ENCODE data around the gene SIRPA. TPM values are rescaled to one million over a fixed set of nuclear protein-coding genes. Genes with fewer than 3 reads are reported as not detected.
A peak's percentile ranks its signal among the peaks of the same experiment; 100 is the strongest.

Gene SIRPA
- total and polyA plus RNA-seq, 2 of the 8 experiments (the other 6 are each of a cell fraction or from before 2014, with no cell fraction given): 3.9 to 4.3 TPM

- Histone ChIP-seq H3K27me3 (replicated peaks in 1 of 4; ENCODE audit: control insufficient read depth in 3 of 4, extremely low read depth in 1 of 4, insufficient read depth in 3 of 4, low read length in 3 of 4) (peaks cover 0 to 31% (median 17%) of the 10 kb centered on the region in 4 experiments; a peak in 6 of 7 replicates), H4K91ac (replicated peaks; ENCODE audit: insufficient read length, low read length) (peak overlapping the region; percentile 45), H3K27ac (ENCODE audit: low read depth, low read length) (no peak overlapping the region), H3K9me3 (ENCODE audit: insufficient read depth in 2 of 2, low read depth in 1 of 2, low read length in 1 of 2) (no peaks in the 10 kb centered on the region), H2BK5ac (ENCODE audit: low read depth, low read length) (peak overlapping the region; percentile 22; the same call in 1 of the 2 replicates), H3K4me1 (replicated peaks in 1 of 4; ENCODE audit: control insufficient read depth in 3 of 4, insufficient read depth in 4 of 4, low read length in 3 of 4) (peaks cover 2 to 26% (median 11%) of the 10 kb centered on the region in 4 experiments; a peak in 6 of 7 replicates), H2AFZ (ENCODE audit: low read length) (peak overlapping the region; percentile 90), H4K5ac (ENCODE audit: insufficient read length, low read depth, low read length) (no peak overlapping the region), H3K56ac (replicated peaks; ENCODE audit: insufficient read length, low read depth, low read length) (no peak overlapping the region), H2BK20ac (ENCODE audit: low read length) (peak overlapping the region; percentile 73; the same call in 1 of the 2 replicates), H2AK5ac (ENCODE audit: low read depth, low read length) (no peak overlapping the region; the same call in 1 of the 2 replicates), H3K79me2 (ENCODE audit: control insufficient read depth in 1 of 2, insufficient read depth in 2 of 2, low read length in 2 of 2) (no peaks in the 10 kb centered on the region), H4K8ac (ENCODE audit: extremely low read depth, insufficient read depth, low read length) (no peak overlapping the region), H3K23me2 (ENCODE audit: low read depth, low read length) (peaks cover 4% of the 10 kb centered on the region; the same call in 1 of the 2 replicates), H2BK120ac (replicated peaks; ENCODE audit: low read depth, low read length) (no peak overlapping the region), H3K9ac (replicated peaks in 1 of 4; ENCODE audit: extremely low read depth in 1 of 4, low read depth in 3 of 4, low read length in 3 of 4) (peak overlapping the region in 2 of 4 experiments; percentile 63 to 81; a peak in 2 of 7 replicates), H4K20me1 (replicated peaks in 1 of 2; ENCODE audit: control insufficient read depth in 1 of 2, insufficient read depth in 2 of 2, low read length in 2 of 2) (no peaks in the 10 kb centered on the region), H2BK12ac (ENCODE audit: low read depth, low read length) (peak overlapping the region; percentile 78; the same call in 1 of the 2 replicates), H3K4ac (replicated peaks; ENCODE audit: insufficient read length, low read depth, low read length) (no peak overlapping the region), H3K79me1 (ENCODE audit: low read depth, low read length) (no peaks in the 10 kb centered on the region), H2BK15ac (ENCODE audit: low read length) (no peak overlapping the region), H3K36me3 (ENCODE audit: control insufficient read depth in 2 of 4, insufficient read depth in 4 of 4, low read length in 3 of 4) (no peaks in the 10 kb centered on the region), H3K23ac (ENCODE audit: insufficient read length) (no peak overlapping the region), H3K18ac (ENCODE audit: extremely low read depth, low read length) (peak overlapping the region; percentile 33; the same call in 1 of the 2 replicates), H3K14ac (ENCODE audit: insufficient read length) (no peak overlapping the region), H3K4me2 (ENCODE audit: insufficient read depth in 1 of 2, low read depth in 2 of 2, low read length in 2 of 2) (peak overlapping the region; percentile 93 to 94; a peak in 3 of 4 replicates), H3K4me3 (ENCODE audit: extremely low read depth in 1 of 4, insufficient read depth in 2 of 4, low read depth in 3 of 4, low read length in 4 of 4) (peak overlapping the region; percentile 35 to 59 (median 42); a peak in 7 of 8 replicates)
- 33% methylated on average over 7 of the region's 7 CpGs; no CpG with 5 or more reads in 1 of the 2 experiments for WGBS, 2 experiments (ENCODE audit: extremely low coverage in 1 of 2, insufficient coverage in 1 of 2, insufficient read length in 1 of 2, insufficient replicate concordance in 2 of 2, low coverage in 1 of 2, low lambda C conversion rate in 2 of 2, missing lambda C conversion rate in 1 of 2)
- POLR2A ChIA-PET (ENCODE audit: partially characterized antibody): interaction anchor here (0.6 to 1.8 kb wide), 8 partner anchors 9 to 156 kb away, joined by 3 to 7 read pairs (median 5); no protein-coding TSS in a partner anchor
- CTCF ChIA-PET (ENCODE audit: partially characterized antibody): interaction anchor here (0.6 to 2.0 kb wide), 4 partner anchors 19 to 97 kb away, joined by 3 to 8 read pairs (median 4); no protein-coding TSS in a partner anchor
- FAIRE-seq (no peak), DNase-seq (ENCODE audit: low read depth in 1 of 2, low spot score in 2 of 2) (no peak)
- TF ChIP-seq PHF8 (conservative IDR thresholded peaks at IDR 0.05; ENCODE audit: low read depth, low read length): no peak
- no peak for TF ChIP-seq RAD21 (IDR thresholded peaks at IDR 0.05 in 1 of 2, conservative IDR thresholded peaks at IDR 0.05 in 1 of 2; ENCODE audit: low read depth in 2 of 2, low read length in 2 of 2)
- TF ChIP-seq SIX5 (IDR thresholded peaks at IDR 0.05; ENCODE audit: low read depth, low read length): no peak
- no peak for TF ChIP-seq RNF2 (IDR thresholded peaks at IDR 0.05; ENCODE audit: borderline replicate concordance, low read depth, low read length, missing control alignments, poor library complexity, severe bottlenecking)
- no peak for TF ChIP-seq TBP (IDR thresholded peaks at IDR 0.05; ENCODE audit: low read depth, low read length)
- no peak for TF ChIP-seq GABPA (IDR thresholded peaks at IDR 0.05; ENCODE audit: borderline replicate concordance, insufficient read depth, low read length)
- TF ChIP-seq RFX5 (IDR thresholded peaks at IDR 0.05; ENCODE audit: borderline replicate concordance, low read depth, low read length): no peak
- TF ChIP-seq HDAC2 (IDR thresholded peaks at IDR 0.05; ENCODE audit: borderline replicate concordance in 1 of 2, low read depth in 2 of 2, low read length in 2 of 2): no peak
- TF ChIP-seq POLR2AphosphoS5 (IDR thresholded peaks at IDR 0.05; ENCODE audit: low read depth, low read length): no peak
- TF ChIP-seq, protein P1, sequence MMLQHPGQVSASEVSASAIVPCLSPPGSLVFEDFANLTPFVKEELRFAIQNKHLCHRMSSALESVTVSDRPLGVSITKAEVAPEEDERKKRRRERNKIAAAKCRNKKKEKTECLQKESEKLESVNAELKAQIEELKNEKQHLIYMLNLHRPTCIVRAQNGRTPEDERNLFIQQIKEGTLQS (IDR thresholded peaks at IDR 0.05; ENCODE audit: insufficient read depth, low read depth, low read length): no peak
- no peak for TF ChIP-seq CEBPB (IDR thresholded peaks at IDR 0.05; ENCODE audit: low read depth, low read length)
- TF ChIP-seq RXRA (IDR thresholded peaks at IDR 0.05; ENCODE audit: insufficient read depth, low read depth, low read length): no peak
Observed at GRCh38 chr20:1946442-1946761, 51.2 kb downstream of the SIRPA start.
